ENCODE data around the gene KIF3A.

- no peak for TF ChIP-seq CTCF (IDR thresholded peaks at IDR 0.05; ENCODE audit: low read depth, low read length, poor library complexity, severe bottlenecking)
- no peak for TF ChIP-seq EZH2phosphoT487 (IDR thresholded peaks at IDR 0.05; ENCODE audit: borderline replicate concordance, low read length)
Observed at GRCh38 chr5:132662004-132662401, 75.3 kb downstream of the KIF3A start.
